Kidney tubule cell (primary cell): ENCODE results near the gene CNTN2.

Experiments used
- DNase-seq: peaks from one replicate; pipeline ENCODE4 v3.0.0-alpha.2; 2018; ENCODE audit warnings: low spot score

Gene CNTN2

GRCh38 chr1:205054013-205054412 is 11.0 kb downstream of the CNTN2 start:
- DNase-seq = no peak

DNA sequence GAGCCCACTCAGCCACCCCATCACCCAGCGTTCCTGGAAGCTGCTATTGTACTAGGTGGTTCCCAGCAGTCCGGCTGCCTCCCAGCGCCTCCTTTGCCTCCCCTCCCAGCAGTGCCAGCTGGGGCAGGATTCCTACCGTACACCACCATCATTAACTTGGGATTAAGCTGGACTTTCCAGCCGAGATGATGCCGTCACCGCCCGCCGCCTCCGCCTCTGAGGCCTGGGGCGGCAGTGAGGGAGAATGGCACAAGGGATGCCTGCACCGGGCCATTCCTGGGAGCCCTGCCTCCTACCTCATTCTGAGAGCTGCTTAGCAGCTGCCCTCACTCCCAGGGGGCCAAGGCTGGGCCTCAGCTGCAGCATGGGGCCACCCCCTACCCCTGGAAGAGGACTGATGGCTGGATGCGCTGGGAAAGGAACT is 13.2 kb downstream of the CNTN2 start:
- no peak for DNase-seq

DNA sequence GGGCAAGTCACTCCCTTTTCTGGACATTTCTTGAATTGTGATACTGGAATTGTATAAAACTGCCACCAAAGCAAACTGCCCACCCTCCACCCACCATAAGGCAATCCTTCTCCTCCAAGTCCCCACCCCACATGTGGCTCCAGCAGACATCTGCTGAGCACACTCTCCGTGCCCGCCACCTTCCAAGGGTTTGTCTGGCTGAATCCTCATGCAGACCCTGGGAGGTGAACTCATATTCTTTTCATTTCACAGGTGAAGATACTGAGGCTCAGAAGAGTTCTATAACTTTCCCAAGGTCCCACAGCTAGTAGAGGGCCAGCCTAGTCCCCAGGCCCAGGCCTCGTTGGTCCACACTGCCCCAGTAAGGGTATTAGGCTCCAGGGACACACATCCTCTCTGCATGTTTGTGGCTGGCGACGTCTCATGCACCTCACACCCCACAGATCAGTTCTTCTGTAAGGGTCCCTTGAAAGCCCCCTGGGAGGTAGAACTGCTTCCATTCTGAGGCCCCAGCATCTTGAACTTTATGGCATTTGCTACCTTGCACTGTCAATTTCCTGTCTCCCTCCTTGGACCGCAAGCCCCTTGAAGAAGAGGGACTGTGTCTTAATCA is 14.1 kb downstream of the CNTN2 start:
- DNase-seq = no peak

- DNase-seq = no peak
These were observed 15.0 kb downstream of the CNTN2 start for GRCh38 chr1:205057808-205058575.

DNA sequence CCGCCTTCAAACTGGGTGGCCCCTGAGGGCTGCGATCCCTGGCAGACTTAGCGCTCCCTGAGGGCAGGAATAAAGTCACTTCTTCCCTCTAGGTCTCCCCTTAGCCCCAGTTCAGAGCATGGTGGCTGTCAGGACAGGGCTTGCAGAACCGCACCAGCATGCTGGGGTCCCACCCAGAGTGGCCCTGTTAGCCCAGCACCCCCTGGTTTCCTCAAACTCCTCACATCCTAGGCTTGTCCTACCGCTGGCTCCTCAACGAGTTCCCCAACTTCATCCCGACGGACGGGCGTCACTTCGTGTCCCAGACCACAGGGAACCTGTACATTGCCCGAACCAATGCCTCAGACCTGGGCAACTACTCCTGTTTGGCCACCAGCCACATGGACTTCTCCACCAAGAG is 15.8 kb downstream of the CNTN2 start:
- DNase-seq = no peak

GRCh38 chr1:205059660-205060059 is 16.6 kb downstream of the CNTN2 start:
- no peak for DNase-seq

- no peak for DNase-seq
These were observed 17.7 kb downstream of the CNTN2 start for GRCh38 chr1:205060746-205061145.

DNA sequence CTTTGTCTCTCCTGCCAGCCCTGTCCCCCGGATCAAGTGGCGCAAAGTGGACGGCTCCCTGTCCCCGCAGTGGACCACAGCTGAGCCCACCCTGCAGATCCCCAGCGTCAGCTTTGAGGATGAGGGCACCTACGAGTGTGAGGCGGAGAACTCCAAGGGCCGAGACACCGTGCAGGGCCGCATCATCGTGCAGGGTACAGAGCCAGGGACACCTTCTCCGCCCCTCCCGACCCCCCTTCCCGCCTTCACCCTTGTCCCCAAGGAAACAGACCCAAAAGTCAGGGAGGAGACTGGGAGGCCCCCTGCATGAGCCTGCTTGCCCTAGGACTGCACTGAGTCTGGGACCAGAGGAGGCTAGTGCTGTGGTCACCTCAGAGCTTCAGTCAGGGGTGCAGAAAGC is 18.2 kb downstream of the CNTN2 start:
- no peak for DNase-seq

DNA sequence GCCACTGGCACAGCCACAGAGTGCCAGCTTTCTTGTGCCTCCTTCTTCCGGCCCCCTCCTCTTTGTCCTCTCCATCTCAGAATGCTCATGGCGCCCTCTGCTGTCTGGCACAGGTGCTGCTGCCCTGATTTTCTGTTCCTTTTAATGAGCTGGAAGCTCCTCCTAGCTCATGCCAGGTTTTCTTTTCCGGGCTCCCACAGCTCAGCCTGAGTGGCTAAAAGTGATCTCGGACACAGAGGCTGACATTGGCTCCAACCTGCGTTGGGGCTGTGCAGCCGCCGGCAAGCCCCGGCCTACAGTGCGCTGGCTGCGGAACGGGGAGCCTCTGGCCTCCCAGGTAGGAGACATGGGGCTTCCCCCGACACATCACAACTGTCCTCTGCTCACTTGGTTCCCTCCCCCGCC is 18.7 kb downstream of the CNTN2 start:
- DNase-seq = peak; percentile 76

GRCh38 chr1:205062319-205062718 is 19.3 kb downstream of the CNTN2 start:
- no peak for DNase-seq

DNA sequence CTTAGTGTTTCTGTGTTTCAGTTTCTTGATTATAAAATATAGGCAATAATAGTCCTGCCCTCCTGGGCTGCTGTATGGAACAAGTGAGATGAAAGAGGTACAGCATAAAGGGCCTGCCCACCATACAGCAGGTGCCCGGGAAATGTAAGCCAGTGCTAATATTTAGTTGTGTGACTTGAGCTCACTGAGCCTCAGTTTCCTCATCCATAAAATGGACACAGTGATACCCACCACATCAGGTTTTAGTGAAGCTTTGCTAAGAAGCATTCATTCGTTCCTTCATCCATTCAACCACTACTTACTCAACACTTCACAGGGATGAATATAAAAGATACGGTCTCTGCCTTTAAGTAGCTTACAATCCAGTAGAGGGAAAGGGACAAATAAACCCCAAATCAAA is 19.9 kb downstream of the CNTN2 start:
- DNase-seq = no peak

- DNase-seq = no peak
These were observed 21.3 kb downstream of the CNTN2 start for GRCh38 chr1:205064301-205064700.

DNA sequence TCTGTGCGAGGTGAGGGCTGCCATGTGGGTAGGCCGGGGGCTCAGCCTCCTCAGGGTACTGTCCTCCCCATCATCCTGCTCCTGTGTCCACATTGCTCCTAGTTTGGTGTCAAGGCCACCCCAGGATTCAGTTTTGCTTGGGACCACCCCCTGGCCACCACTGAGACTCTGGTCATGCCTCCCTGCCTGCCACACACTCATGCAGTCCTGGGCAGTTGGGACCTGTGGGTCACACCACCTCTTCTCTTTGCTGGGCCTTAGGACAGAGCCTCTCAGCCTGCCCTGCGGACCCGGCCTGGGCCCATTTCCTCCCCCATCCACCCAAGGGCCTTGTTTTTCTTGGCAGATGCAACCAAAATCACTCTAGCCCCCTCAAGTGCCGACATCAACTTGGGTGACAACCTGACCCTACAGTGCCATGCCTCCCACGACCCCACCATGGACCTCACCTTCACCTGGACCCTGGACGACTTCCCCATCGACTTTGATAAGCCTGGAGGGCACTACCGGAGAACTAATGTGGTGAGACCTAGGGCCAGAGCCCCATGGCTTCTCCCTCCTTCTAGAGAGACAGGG is 21.8 kb downstream of the CNTN2 start:
- DNase-seq = no peak

GRCh38 chr1:205065666-205066065 is 22.7 kb downstream of the CNTN2 start:
- DNase-seq = no peak

DNA sequence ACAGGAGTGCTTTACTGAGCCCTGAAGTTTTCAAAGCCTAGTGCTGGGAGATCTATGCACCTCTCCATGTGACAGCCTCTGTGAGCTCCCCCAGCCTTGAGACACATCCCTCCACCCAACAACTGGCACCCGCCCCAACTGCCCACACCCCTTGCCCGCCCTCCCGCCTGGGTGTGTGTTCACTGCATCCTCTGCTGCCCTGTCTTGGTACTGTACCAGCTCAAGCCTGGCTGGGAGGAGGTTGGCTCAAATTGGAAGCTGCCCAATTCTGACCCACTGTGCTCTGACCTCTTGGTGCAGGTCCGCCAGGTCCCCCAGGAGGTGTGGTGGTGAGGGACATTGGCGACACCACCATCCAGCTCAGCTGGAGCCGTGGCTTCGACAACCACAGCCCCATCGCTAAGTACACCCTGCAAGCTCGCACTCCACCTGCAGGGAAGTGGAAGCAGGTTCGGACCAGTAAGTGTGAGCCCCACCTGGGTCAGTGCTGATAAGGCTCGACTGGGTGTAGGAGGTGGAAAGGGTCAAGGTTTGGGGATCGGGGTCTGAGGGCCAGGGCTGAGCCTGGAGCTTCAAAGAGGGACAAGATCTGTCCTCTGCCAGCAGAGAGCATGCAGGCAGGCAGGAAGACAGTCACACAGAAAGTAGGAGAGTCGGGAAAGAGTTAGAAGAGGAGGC is 23.3 kb downstream of the CNTN2 start:
- no peak for DNase-seq

DNA sequence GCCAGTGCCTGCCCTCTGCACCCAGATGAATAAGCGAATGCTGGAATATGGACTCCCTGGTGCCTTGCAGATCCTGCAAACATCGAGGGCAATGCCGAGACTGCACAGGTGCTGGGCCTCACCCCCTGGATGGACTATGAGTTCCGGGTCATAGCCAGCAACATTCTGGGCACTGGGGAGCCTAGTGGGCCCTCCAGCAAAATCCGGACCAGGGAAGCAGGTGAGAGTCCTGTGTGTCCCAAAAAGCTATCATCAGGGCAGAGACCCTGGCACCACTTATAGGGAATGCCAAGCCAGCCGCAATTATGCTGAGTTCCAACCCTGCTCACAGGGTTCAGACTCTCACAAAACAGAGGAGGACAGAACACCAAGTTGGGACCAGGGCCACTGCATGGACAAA is 24.0 kb downstream of the CNTN2 start:
- DNase-seq = no peak

DNA sequence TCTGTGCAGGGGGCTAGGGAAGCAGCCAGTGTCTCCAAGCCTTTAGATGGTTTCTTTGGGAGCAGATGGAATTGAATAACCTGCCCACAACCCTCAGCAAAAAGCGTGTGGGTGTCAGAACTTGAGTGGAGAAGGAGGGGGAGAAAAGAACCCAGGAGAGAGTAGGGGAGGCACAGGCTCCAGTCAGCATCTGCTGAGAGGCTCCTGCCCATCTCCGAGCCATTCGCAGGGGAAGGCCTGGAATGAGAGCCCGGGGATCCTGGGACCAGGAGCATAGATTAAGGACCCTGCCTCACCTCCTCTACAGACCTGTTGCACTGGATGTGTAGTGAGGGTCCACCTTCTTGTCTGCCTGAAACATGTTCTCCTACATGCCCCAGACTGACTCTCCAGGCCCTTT is 25.0 kb downstream of the CNTN2 start:
- no peak for DNase-seq

GRCh38 chr1:205068457-205069040 is 25.5 kb downstream of the CNTN2 start:
- DNase-seq = no peak

- DNase-seq = no peak
These were observed 26.5 kb downstream of the CNTN2 start for GRCh38 chr1:205069371-205070125.

- no peak for DNase-seq
These were observed 28.0 kb downstream of the CNTN2 start for GRCh38 chr1:205071028-205071409.

DNA sequence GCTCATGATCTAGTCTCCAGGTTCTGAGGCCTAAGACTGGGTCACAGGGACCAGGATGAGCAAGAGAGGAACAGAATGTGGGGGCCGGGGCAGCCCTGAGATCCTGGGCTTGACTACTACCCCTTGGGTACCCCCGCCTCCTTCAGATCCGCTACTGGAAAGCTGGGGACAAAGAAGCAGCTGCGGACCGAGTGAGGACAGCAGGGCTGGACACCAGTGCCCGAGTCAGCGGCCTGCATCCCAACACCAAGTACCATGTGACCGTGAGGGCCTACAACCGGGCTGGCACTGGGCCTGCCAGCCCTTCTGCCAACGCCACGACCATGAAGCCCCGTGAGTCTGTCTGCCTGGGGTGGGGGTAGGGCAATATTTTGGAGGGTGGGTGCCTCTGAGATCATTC is 28.8 kb downstream of the CNTN2 start:
- no peak for DNase-seq

GRCh38 chr1:205072286-205072685 is 29.3 kb downstream of the CNTN2 start:
- DNase-seq = no peak
